ENCODE results near the gene RP2.

RP2 gene

GRCh38 chrX:46922611-46923010 is 85.8 kb downstream of the RP2 start:
- FAIRE-seq: no peak

- no peak for FAIRE-seq
Measured at GRCh38 chrX:46927718-46928117, 90.9 kb downstream of the RP2 start.

- no peak for FAIRE-seq
Measured at GRCh38 chrX:46929439-46930261, 92.8 kb downstream of the RP2 start.

Measured in islet of Langerhans (tissue), 1 donor.